GM18502 (cell line): ENCODE data around the gene PCDH19.
"Not testable (repeated sequence)": the region's sequence is repeated elsewhere in the genome, so short reads cannot be mapped to it uniquely, and the experiment has no call there.

Experiments used
- ATAC-seq: cut with Tn5 transposase; IDR thresholded peaks from one replicate; pipeline ENCODE4 v1.9.1; 2021; ENCODE audit warnings: mild to moderate bottlenecking; ENCODE audit not compliant: unreplicated experiment, poor library complexity

The PCDH19 gene, protein sequence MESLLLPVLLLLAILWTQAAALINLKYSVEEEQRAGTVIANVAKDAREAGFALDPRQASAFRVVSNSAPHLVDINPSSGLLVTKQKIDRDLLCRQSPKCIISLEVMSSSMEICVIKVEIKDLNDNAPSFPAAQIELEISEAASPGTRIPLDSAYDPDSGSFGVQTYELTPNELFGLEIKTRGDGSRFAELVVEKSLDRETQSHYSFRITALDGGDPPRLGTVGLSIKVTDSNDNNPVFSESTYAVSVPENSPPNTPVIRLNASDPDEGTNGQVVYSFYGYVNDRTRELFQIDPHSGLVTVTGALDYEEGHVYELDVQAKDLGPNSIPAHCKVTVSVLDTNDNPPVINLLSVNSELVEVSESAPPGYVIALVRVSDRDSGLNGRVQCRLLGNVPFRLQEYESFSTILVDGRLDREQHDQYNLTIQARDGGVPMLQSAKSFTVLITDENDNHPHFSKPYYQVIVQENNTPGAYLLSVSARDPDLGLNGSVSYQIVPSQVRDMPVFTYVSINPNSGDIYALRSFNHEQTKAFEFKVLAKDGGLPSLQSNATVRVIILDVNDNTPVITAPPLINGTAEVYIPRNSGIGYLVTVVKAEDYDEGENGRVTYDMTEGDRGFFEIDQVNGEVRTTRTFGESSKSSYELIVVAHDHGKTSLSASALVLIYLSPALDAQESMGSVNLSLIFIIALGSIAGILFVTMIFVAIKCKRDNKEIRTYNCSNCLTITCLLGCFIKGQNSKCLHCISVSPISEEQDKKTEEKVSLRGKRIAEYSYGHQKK (N-terminal part only)

DNA sequence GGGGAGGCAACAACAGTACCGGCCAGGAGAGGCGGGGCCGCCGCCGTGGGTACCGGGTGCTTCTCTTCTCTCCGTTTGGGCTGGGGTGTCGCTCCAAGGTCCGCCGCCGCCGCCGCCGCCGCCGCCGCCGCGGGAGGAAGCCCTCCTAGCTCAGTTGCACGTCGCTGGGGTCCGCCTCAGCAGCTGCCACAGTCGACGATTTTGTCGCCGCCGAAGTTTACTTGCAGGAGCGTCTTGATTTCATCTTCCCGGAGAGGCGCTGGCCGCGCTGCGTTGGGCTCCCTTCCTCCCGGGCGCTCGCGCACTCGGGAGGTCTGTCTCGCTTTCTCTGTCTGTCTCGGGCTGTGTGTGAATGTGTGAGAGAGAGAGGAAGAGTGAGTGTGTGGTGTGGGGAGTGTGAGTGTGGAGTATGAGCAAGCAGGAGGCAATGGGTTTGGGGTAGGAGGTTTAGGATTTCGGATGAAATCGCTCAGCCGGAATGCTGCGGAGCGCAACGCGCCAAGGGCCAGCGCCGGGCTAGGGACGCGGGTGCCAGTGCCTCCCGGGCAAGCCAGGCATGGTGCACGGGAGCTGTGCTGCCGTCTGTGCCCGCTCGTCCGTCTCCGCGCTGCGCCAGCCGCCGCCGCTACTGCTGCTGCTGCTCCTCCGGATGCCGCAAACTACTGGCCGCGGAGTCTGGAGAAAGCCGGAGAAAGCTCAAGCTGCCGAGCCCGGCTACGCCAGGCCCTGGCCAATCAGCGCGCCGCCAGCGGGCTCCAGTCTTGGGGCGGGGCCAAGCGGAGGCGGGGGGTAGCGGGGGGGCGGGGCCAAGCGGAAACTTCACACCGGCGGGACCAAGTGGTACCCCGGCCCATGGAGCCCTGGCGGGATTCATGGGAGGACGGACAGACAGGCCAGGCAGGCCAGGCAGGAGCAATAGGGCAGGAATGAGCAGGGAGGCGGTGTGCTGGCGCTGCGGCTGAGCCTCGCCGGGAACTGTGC, at the start of gene PCDH19:
TSS of gene PCDH19 (minus strand) at position 664 of the 981 bp plus-strand sequence. CDS start 1,676 bp downstream, outside the sequence.
- ATAC-seq = peak; percentile 78

DNA sequence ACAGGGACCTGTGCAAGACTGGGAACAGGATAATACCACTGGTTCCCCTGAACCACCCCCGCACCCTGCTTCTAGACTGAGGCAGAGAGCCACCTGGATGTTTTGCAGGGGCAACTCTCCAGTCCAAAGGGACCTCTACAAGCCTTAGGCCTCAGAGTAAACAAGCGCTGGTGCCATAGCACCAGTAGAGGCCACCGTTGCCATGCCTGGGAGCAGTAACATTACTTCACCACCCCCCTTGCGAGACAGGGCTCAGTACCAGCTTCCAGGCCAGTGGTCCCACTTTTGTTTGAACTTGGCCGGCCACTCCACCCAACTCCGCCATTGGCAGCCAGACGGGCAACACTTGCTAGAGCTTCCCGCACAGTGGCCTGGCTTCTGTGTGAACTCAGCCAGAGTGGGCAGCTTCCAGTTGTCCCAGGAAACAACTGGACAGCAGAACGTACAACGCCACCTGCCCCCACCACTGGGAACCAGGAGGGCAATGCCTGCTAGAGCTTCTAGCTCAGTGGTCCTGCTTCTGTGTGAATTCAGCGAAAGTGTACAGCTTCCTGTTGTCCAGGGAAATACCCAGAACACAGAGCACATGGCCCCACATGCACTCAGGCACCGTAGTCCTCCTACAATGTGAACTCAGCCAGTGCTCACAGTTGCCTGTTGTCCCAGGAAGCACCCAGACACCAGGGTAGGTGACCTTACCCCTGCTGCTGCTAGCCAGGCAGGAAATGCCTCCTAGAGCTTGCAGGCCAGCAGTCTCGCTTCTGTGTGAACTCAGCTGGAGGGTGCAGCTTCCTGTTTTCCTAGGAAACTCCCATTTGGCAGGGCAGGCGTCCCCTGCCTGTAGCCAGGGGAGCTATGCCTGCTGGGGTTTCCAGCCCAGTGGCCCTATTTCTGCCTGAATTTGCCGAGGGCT, 39.9 kb upstream of the PCDH19 start:
- ATAC-seq = no peak

DNA sequence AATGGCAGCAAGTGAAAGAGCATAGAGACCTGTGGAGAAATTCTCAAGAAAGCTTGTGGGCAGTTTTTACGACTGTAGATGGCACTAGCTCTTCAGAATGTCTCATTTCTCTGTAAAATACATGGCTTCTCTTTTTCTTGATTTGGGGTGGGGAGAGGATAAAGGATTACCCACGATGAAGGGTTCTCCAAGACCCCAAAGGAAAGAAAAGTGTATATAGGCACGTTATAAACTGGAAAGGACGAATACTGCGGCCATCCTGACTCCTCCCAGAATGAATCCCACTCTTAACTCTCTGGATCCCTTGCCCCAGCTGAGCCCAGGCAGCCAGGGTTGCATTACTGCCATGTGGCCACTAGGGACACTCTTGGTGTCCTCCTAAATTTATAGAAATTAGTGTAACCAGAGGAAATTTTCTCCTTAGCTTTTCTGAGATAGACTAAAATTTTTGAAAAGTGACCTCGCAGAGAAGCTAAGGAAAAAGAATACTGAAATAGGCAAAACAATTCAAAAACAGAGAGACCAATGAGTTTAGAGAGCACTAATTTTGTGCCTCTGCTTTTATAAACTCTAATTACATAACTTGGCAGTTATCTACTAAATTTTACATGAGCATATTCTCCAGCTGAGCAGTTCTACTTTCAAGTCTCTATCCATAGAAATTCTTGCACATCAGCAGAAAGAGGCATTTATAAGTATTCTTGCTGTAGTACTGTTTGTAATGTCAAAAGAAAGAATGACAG, 37.8 kb upstream of the PCDH19 start:
- ATAC-seq = peak; percentile 82

DNA sequence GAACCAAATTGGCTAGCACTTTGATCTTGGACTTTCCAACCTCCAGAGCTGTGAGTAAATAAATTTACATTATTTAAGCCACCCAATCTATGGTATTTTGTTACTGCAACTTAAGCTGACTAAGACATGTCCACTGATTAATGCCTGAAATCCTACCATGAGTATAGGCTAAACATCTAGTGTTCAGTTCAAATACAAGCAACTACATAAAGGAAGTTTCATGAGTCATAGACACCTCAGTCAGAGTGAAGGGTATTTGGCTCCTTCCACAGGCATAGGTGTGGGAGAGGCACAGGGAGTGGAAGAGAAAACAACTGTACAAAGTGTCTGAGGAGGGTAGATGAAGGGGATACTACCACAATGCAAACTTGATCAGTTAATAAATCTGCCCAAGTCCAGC, 35.5 kb upstream of the PCDH19 start:
- ATAC-seq = no peak

DNA sequence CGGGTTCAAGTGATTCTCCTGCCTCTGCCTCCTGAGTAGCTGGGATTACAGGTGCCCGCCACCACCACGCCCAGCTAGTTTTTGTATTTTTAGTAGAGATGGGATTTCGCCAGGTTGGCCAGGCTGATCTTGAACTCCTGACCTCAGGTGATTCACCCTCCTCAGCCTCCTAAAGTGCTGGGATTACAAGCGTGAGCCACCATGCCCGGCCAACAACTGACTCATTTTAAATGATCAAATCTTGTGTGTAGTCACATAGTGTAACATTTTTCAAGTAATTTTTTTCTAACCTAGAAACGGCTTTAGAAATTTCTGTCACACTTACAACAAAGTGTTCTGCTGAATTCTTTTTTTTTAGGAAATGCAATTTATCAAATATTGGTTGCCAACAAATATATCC, 31.2 kb upstream of the PCDH19 start:
- ATAC-seq = not testable (repeated sequence)

DNA sequence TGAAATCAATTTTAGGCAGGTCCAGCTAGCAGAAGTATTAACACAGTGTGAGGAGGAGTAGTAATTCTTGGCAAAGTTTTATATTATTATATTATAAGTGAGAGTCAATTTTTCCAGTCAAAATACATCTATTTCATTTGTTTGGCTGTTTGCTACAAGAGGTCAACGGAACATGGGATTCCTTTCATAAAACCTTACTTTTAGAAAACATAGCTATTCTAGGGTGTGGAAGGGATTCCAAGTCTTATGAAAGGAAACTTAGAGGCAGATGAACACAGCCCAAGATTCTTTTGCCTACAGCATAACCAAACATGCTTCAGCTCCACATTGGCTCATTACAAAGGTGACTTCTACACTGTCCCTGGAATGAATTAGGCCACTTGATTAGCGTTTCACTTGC, 29.9 kb upstream of the PCDH19 start:
- ATAC-seq = no peak

DNA sequence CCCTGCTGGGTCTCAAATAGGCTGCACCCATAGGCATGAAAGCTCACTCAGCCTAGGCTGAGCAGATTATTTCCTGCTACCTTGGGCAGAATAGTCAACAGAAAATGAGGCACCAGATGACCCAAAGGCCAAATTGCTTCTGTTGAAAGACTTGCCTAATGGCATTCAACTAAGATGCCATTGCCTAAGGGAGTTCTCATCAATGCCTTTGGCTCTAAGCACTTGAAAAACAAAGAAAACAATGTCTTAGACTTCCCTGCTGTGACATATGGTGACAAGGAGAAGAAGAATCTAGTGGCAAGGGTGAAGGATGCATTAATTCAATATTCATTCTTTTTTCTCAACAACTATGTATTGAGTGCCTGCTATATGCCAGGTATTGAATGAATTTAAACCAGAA, 25.7 kb upstream of the PCDH19 start:
- ATAC-seq = no peak

DNA sequence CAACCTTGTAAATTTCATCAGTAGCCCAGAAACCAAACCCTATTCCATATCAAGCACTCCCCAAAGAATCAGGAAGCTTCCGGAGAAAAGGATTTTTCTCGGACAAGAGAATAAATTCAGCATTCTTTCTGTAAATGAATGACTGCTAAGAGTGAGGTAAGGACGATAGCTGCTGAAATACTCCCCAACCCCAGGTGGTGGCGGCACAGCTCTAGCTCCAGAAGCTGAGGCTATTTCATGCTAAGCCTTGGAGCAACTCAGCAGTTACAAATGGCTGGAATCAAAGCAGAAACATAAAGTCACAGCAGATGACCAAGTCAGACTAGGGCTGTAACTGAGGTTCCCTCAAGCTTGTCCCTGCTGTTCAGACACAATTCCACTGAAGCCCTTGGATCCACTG, 13.9 kb upstream of the PCDH19 start:
- ATAC-seq = no peak

DNA sequence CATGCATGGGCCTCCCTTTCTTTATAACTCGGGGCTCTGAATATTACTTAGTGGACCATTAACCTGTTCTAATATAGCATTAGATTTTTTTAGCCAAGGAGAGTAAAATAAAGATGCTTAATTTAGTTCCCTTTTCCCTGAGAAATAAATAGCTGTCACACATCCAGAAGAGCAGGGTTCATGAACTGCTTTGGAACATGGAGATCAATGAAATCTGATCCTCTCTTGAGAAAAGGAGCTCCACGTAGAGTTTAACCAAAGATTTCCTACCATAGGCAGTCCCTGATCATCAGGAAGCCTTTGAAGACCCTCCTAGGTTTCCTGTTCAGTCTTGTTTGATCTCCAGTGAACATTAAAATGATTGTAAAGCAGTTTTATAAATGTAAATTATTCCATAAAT, 8.5 kb upstream of the PCDH19 start:
- ATAC-seq = no peak

DNA sequence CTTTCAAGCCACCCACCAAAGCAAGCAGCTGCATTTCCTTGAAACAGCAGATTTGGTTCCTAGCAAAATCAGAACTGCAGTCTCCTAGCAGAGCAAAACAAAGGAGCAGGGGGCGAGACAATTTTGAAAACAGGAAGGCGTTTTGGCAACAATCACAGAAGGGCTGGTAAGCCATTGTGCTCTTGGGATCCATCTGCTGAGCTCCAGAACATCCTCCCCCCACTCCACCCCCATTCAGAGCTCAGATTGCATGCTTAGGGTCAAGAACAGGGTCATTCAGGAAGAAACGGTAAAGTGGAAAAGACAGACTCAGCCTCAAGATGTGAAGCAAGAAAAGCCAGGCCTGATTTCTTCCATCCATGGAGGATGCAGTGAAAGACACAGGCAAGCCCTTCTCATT, 7.6 kb upstream of the PCDH19 start:
- no peak for ATAC-seq

DNA sequence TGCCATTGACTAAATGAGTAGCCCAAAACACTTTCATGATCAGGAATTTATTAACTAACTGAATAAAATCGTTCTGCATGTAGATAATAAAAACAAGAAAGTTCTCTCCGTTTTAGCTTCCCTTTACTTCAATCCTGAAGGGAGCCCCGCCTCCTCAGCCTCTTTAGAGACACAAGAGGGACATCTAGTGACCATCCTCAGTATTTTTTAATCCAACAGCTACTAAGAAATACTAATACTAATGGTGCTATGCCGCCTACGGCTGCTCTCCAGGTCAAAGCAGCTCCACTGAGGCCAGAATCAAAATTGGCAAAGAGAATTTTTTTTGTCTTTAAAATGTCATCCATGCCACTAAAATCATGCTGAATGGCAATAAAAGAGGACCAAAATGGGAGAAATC, 3.2 kb upstream of the PCDH19 start:
- peak; percentile 78 for ATAC-seq

DNA sequence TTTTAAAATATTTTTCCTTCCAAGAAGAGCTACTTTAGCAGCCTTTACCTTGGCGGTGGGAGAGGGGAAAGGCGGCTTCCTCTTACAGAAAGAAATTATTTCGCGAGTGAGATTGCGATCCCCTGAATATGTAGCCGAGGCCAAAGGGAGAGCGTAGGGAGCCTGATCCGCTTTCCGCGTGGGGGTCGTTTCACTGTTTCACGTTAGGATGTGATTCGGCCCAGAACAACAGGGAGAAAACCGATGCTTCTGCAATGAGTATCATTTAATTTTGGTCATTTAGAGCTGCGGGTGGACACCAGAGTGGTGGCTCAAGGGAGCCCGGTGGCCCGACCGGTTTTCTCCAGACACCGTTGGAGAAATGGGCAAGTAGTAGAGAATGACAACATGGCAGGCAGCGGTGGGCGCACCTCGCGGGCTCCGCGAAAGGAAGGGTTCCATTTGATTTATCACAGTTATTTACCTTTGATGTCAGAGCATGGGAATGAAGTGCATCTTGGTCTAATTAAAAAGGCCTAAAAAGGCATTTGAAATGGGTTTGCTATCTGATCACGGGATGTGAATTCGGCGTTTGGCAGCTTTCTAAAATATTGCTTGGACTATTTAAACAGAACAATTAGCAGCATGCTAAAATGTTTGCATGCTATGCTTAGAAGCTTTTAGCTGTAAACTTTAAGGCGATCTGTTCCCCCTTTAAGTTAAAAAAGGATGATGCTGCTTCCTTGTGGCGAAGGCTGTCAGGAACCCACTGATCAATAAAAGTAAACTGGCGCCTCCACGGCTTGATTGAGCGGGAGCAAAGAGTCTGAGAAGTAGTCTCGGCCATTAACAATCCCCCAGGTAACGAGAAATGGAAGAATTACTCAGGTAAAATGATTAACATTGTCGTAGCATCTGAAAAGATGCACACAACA, 2.0 kb upstream of the PCDH19 start:
- no peak for ATAC-seq

DNA sequence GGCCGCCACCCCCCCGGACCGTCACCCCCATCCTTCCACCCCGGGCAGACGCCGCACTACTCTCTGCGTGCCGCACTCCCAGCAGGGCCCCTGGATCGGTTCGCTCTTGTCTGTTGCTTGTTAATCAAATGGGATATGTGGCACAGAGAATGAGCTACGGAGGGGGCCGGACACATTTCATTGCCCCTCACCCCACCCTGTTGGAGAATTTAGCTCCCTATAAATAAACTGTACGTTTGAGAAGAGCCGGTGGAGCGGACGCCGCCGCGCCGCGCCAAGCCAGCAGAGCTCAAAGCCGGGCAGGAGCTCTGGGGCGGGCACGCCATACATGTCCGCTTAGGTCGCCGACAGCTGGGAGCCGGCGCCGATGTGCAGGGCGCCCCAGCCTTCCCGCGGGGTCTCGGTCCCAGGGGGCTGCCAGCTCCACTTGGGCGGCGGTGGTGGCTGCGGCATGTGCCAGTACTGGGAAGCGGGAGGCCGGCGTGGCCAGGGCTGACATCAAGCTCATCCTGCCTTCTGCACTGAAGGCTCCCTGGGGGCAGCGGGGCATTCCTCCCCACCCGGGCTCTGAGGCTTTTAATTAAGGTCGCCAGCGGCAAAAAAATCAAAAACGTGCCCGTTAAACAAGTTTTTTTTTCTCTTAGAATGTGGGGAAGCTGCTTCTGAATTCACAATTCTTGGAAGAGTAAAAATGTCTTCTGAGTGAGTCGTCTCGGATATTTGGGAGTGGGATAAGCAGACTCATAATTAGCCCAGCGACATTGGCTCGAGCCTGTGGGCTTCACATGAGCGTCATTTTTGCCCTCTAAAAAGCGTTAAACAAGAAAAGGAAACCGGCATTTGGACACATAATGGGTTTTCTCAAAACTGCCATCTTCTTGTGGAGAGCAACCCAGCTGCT, 1.1 kb upstream of the PCDH19 start:
- ATAC-seq = no peak

DNA sequence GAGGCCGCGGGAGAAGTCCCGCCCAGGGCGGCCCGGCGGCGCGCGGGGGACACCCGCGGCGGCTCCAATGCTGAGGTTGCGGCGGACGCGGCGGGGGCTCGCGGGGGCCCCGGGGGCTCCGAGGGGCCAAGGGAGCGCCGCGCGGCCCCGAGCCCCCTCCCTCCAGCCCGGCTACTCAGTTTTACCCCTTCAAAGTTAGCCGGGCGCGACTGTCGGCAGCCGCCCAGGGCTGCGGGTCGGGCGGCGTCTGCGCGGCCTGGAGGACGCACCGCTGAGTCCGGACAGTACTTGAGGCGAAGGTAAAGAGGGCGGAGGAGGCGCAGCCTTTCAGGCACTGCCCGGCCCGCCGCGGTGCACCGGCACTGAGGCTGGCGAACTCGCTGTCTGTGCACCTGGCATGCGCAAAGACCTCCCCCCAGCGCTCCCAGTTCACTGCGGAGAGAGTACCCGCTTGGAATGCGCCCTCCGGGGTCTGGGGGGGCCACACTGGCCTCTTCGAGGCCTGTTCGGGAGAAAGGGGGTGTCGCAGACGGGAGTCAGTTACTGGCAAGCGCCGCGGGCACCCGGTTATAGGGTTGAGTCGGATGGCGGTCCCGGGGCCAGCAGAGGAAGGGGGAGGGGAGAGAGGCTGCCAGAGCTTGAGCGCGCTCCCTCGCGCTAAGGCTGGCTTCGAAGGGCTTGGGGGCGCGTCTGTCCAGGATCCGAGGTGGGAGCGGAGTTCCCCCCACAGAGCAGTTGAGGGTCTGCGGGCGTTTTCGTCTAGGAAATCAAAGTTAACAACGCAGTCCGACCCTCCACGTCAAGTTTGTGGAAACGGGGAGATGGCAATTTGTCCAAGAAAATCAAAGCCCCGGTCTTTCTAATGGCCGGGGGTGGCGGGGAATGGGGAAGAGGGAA, 1.1 kb downstream of the PCDH19 start:
- no peak for ATAC-seq

DNA sequence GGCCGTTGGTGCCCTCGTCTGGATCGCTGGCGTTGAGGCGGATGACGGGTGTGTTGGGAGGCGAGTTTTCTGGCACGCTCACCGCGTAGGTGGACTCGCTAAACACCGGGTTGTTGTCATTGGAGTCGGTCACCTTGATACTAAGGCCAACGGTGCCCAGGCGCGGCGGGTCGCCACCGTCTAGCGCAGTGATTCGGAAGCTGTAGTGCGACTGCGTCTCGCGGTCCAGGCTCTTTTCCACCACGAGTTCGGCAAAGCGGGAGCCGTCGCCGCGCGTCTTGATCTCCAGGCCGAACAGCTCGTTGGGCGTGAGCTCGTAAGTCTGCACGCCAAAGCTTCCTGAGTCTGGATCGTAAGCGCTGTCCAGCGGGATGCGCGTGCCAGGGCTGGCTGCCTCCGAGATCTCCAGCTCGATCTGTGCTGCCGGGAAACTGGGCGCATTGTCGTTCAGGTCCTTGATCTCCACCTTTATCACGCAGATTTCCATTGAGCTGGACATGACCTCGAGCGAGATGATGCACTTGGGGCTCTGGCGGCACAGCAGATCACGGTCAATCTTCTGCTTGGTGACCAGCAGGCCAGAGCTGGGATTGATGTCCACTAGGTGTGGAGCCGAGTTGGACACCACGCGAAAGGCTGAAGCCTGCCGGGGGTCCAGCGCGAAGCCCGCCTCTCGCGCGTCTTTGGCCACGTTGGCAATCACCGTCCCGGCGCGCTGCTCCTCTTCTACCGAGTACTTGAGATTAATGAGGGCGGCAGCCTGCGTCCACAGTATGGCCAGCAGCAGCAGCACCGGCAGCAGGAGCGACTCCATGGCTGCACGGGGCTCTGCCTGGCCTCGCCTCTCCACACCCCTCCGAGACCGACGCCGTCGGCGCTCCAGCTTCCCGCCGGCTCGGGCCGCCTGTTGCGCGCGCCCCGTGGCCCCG, 2.0 kb downstream of the PCDH19 start:
- no peak for ATAC-seq
